Body of pancreas (tissue), 4 donors: ENCODE data around the gene ARHGAP32.

Source experiments
- CTCF ChIP-seq, 7 experiments: fragments of 450-650 bp in 4 of 7; fragments of 200-600 bp in 3 of 7; sonication (generic) in 3 of 7; IDR thresholded peaks; one replicate each; pipeline ENCODE4 v1.5.1; 2016 to 2019; ENCODE audit warnings: antibody characterized with exemption in 7 of 7
- POLR2A ChIP-seq, 3 donors: fragments of 450-650 bp; IDR thresholded peaks; one replicate each; pipeline ENCODE4 v1.6.1; 2016; ENCODE audit warnings: antibody characterized with exemption in 3 of 3, mild to moderate bottlenecking in 2 of 3

GRCh38 chr11:128942272-128942612 lies 249.9 kb downstream of the ARHGAP32 start:
- TF ChIP-seq CTCF (IDR thresholded peaks at IDR 0.05), result no peak
- TF ChIP-seq POLR2A (IDR thresholded peaks at IDR 0.05), result no peak
